Neural cell (in vitro differentiated cells): ENCODE results near the gene SFT2D2. TPM values are rescaled to one million over a fixed set of nuclear protein-coding genes. Genes with fewer than 3 reads are reported as not detected.

Source experiments
- polyA plus RNA-seq: library from polyadenylated mRNA; depleted of rRNA; stranded (reverse); fragments of >200 nt; gene quantifications from 2 replicates; pipeline ENCODE4 v1.2.3, GENCODE V29; 2014
- small RNA-seq, 3 experiments: library from RNA; depleted of rRNA; stranded (forward); fragments of <200 nt; gene quantifications; one replicate each; pipeline ENCODE3, GENCODE V24; 2012

SFT2D2 gene
- polyA plus RNA-seq, 1 donor from 2014 or later, result 8.3 TPM

Small RNA genes lying within 50 kb of the gene (small RNA-seq; reads per million reads assigned to genes)
- gene AL021397.1, result 0 reads per million in 3 experiments
- 0 to 0.03 (median 0) reads per million in 3 experiments for gene RNU6-1310P

Other genes starting within 250 kb of the SFT2D2 start
- 39.0 and 45.5 TPM in 2 replicates for gene GPR161, start 89.1 kb upstream of the SFT2D2 start, polyA plus RNA-seq
- 98.1 and 131 TPM in 2 replicates for gene TIPRL, start 47.0 kb upstream of the SFT2D2 start, polyA plus RNA-seq
- 0.42 TPM in 1 of 2 replicates, not detected in the other for gene TBX19, start 54.9 kb downstream of the SFT2D2 start, polyA plus RNA-seq